HG02938 (cell line): ENCODE data around the gene MKI67.

ENCODE experiments used
- ATAC-seq: cut with Tn5 transposase; IDR thresholded peaks from one replicate; pipeline ENCODE4 v1.9.1; 2021; ENCODE audit warnings: mild to moderate bottlenecking, moderate library complexity; ENCODE audit not compliant: unreplicated experiment

Gene MKI67

GRCh38 chr10:128068398-128069285, 57.6 kb downstream of the MKI67 start:
- ATAC-seq, result peak; percentile 1

- ATAC-seq, result no peak
Measured at GRCh38 chr10:128067691-128068397, 58.4 kb downstream of the MKI67 start.

- ATAC-seq, result no peak
Measured at GRCh38 chr10:128066870-128067382, 59.3 kb downstream of the MKI67 start.

- ATAC-seq, result no peak
Measured at GRCh38 chr10:128065881-128066534, 60.2 kb downstream of the MKI67 start.

GRCh38 chr10:128064970-128065580, 61.1 kb downstream of the MKI67 start:
- peak; percentile 33 for ATAC-seq

GRCh38 chr10:128064108-128064969, 61.9 kb downstream of the MKI67 start:
- peak; percentile 42 for ATAC-seq

GRCh38 chr10:128063736-128064107, 62.5 kb downstream of the MKI67 start:
- ATAC-seq, result peak; percentile 19

- peak; percentile 43 for ATAC-seq
Measured at GRCh38 chr10:128062881-128063563, 63.2 kb downstream of the MKI67 start.

GRCh38 chr10:128062331-128062880, 63.8 kb downstream of the MKI67 start:
- ATAC-seq, result peak; percentile 4

GRCh38 chr10:128061306-128062300, 64.6 kb downstream of the MKI67 start:
- no peak for ATAC-seq

- no peak for ATAC-seq
Measured at GRCh38 chr10:128060341-128061250, 65.6 kb downstream of the MKI67 start.

- ATAC-seq, result no peak
Measured at GRCh38 chr10:128059982-128060293, 66.3 kb downstream of the MKI67 start.

GRCh38 chr10:128059266-128059981, 66.8 kb downstream of the MKI67 start:
- ATAC-seq, result no peak

- ATAC-seq, result no peak
Measured at GRCh38 chr10:128058750-128059134, 67.5 kb downstream of the MKI67 start.

- ATAC-seq, result no peak
Measured at GRCh38 chr10:128058106-128058749, 68.0 kb downstream of the MKI67 start.
